Measurements from ENCODE around the gene FBXO2. TPM values are rescaled to one million over a fixed set of nuclear protein-coding genes. Genes with fewer than 3 reads are reported as not detected.

The FBXO2 gene
- total and polyA plus RNA-seq, 2 experiments from 2014 or later, result 20.9 to 28.3 TPM

DNA sequence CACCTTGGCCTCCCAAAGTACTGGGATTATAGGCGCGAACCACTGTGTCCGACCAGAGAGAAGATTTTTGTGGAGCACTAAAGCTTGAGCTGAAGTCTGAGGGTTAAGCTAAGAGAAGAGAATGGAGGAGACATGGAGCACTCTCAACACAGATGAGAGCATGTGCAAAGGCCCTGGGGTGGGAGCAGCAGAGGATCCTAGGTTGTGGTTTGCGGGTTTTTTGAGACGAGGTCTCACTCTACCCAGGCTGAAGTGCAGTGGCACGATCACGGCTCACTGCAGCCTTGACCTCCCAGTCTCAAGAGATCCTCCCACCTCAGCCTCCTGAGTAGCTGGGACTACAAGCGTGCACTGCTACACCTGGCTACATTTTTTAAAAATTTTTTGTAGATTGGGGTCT lies 30.5 kb downstream of the FBXO2 start:
- TF ChIP-seq, protein P1, sequence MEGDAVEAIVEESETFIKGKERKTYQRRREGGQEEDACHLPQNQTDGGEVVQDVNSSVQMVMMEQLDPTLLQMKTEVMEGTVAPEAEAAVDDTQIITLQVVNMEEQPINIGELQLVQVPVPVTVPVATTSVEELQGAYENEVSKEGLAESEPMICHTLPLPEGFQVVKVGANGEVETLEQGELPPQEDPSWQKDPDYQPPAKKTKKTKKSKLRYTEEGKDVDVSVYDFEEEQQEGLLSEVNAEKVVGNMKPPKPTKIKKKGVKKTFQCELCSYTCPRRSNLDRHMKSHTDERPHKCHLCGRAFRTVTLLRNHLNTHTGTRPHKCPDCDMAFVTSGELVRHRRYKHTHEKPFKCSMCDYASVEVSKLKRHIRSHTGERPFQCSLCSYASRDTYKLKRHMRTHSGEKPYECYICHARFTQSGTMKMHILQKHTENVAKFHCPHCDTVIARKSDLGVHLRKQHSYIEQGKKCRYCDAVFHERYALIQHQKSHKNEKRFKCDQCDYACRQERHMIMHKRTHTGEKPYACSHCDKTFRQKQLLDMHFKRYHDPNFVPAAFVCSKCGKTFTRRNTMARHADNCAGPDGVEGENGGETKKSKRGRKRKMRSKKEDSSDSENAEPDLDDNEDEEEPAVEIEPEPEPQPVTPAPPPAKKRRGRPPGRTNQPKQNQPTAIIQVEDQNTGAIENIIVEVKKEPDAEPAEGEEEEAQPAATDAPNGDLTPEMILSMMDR (IDR thresholded peaks at IDR 0.05; ENCODE audit: low read depth, low read length), result no peak
- no peaks in the 10 kb centered on the region for H3K4me1 ChIP-seq (ENCODE audit: low read depth)
- H3K27ac ChIP-seq, result no peak overlapping the region

DNA sequence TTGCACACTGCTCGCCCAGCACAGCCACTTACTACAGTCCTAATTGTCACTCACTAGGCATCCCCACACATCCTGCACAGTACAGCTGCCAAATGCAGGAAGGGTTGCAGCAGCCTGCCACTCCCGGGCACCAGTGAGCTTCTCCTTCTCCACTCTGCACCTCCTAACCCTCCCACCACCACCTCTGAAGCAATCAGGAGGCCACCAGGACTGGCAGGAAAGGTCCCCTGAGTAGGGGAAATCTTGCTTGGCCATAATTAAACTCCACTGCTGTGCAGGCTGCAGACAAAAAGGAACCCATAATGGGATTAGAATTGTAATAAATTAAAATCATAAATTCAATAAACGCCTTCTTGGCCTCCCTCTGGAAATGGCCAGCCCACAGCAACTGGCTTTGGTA lies 31.8 kb downstream of the FBXO2 start:
- H3K36me3 ChIP-seq, result no peaks in the 10 kb centered on the region
- DNase-seq (ENCODE audit: low read depth in 1 of 2, low spot score in 1 of 2), result no peak
- H3K27ac ChIP-seq, result no peak overlapping the region
- no peaks in the 10 kb centered on the region for H3K27me3 ChIP-seq
- TF ChIP-seq, protein P1 (IDR thresholded peaks at IDR 0.05; ENCODE audit: low read depth, low read length), result no peak
- no peaks in the 10 kb centered on the region for H3K9me3 ChIP-seq (ENCODE audit: low read depth)
- H3K4me3 ChIP-seq, result no peak overlapping the region
- H3K4me1 ChIP-seq (ENCODE audit: low read depth), result no peaks in the 10 kb centered on the region

More for the DNA sequence above, 30.5 kb downstream of the FBXO2 start:
- Histone ChIP-seq H3K9me3 (ENCODE audit: low read depth) (no peaks in the 10 kb centered on the region), H3K36me3 (no peaks in the 10 kb centered on the region), H3K27me3 (no peaks in the 10 kb centered on the region), H3K4me3 (no peak overlapping the region)
- DNase-seq (ENCODE audit: low read depth in 1 of 2, low spot score in 1 of 2), result no peak

DNA sequence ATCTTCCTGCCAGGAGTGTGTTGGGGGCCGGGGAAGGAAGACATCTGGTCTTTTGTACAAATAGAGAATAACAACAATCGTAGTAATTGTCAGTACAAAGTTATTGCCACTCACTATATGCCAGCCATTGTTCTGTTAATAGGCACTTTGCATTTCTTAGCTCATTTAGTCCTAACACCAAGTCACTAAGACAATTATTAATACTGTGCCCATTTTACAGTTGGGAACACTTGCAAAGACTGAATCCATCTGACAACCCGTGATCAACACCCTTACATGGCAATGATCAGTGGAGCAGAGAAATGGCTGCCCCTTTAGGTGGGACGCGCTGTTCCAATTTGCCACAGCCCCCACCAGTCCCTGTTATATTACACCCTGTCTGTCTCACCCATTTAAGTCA lies 33.3 kb downstream of the FBXO2 start:
- Histone ChIP-seq H3K36me3 (no peaks in the 10 kb centered on the region), H3K4me1 (ENCODE audit: low read depth) (no peaks in the 10 kb centered on the region), H3K27me3 (no peaks in the 10 kb centered on the region), H3K9me3 (ENCODE audit: low read depth) (no peaks in the 10 kb centered on the region), H3K4me3 (no peak overlapping the region), H3K27ac (no peak overlapping the region)
- DNase-seq (ENCODE audit: low read depth in 1 of 2, low spot score in 1 of 2), result no peak
- TF ChIP-seq, protein P1 (IDR thresholded peaks at IDR 0.05; ENCODE audit: low read depth, low read length), result no peak

DNA sequence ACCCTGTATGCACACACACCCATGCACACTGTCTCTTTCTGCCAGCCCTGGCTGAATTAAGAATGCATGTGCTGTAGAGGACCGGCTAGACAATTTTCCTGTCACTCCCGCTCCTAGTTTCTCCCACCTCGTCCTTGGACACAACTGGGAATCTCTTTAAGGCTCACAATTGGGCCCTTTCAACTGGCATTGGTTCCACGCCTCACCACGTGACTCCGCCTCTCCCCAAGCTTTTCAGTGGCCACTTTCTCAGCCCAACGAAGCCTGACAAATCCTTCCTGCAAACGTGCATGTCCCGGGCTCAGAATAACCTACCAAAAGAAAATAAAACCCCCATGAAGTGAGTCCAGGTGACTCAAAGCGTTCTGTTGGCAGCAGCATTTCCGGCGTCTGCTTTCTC lies 33.8 kb downstream of the FBXO2 start:
- no peak overlapping the region for H3K27ac ChIP-seq
- TF ChIP-seq, protein P1 (IDR thresholded peaks at IDR 0.05; ENCODE audit: low read depth, low read length), result no peak

DNA sequence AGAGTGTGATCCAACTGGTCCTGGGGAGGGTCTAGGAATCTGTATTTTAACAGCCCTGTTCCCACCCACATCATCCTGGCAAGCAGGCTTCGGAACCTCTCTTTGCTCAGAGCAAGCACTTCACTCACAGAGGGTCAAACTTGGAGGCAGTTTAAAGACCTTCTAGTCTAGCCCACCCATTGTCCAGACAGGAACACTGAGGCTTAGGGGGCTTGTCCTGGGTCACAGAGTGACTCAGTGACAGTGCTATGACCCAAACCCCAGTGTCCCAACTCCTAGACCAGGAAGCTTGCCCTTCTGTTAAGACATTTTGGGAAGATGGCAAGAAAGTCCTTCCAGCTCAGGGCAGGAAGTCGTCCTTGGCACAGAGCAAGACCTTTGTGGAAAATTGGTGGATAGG lies 36.5 kb downstream of the FBXO2 start:
- Histone ChIP-seq H3K4me3 (no peak overlapping the region), H3K4me1 (ENCODE audit: low read depth) (peaks cover 3% of the 10 kb centered on the region), H3K9me3 (ENCODE audit: low read depth) (no peaks in the 10 kb centered on the region), H3K27ac (no peak overlapping the region), H3K27me3 (no peaks in the 10 kb centered on the region), H3K36me3 (no peaks in the 10 kb centered on the region)
- DNase-seq (ENCODE audit: low read depth in 1 of 2, low spot score in 1 of 2), result no peak
- TF ChIP-seq, protein P1 (IDR thresholded peaks at IDR 0.05; ENCODE audit: low read depth, low read length), result no peak

More for the DNA sequence above, 33.8 kb downstream of the FBXO2 start:
- no peaks in the 10 kb centered on the region for H3K4me1 ChIP-seq (ENCODE audit: low read depth)
- H3K27me3 ChIP-seq, result no peaks in the 10 kb centered on the region
- no peak for DNase-seq (ENCODE audit: low read depth in 1 of 2, low spot score in 1 of 2)
- H3K4me3 ChIP-seq, result no peak overlapping the region
- no peaks in the 10 kb centered on the region for H3K9me3 ChIP-seq (ENCODE audit: low read depth)
- H3K36me3 ChIP-seq, result no peaks in the 10 kb centered on the region

DNA sequence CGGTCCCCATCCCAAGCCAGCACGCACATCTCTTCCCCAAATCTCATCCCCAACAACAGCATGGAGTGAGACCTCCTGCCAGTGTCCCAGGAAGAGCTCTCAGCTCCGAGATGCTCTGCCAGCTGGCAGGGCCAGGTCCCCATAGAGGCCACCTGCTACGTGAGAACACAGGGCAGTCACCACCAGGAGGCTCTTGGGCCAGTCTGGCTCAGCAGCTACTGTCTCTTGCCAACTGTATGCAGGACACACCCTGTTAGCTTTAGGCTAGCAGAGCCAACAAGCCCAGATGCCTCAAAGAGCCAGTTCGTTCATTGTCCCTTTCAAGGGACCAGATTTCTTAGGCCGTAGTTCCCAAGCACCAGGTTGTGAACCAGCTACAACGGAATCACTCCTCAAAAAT lies 36.9 kb downstream of the FBXO2 start:
- DNase-seq (ENCODE audit: low read depth in 1 of 2, low spot score in 1 of 2), result no peak
- H3K4me3 ChIP-seq, result no peak overlapping the region
- no peaks in the 10 kb centered on the region for H3K27me3 ChIP-seq
- H3K9me3 ChIP-seq (ENCODE audit: low read depth), result no peaks in the 10 kb centered on the region
- H3K27ac ChIP-seq, result no peak overlapping the region
- TF ChIP-seq, protein P1 (IDR thresholded peaks at IDR 0.05; ENCODE audit: low read depth, low read length), result no peak
- no peaks in the 10 kb centered on the region for H3K36me3 ChIP-seq
- H3K4me1 ChIP-seq (ENCODE audit: low read depth), result peaks cover 3% of the 10 kb centered on the region
